Measurements from ENCODE around the gene GBP2.
"Not testable (repeated sequence)": the region's sequence is repeated elsewhere in the genome, so short reads cannot be mapped to it uniquely, and the experiment has no call there.

Gene GBP2

GRCh38 chr1:89126602-89127565, 970 bp upstream of the GBP2 start:
- DNase-seq (ENCODE audit: low read depth), result peak; percentile 70

- DNase-seq (ENCODE audit: low read depth), result no peak
Observed at GRCh38 chr1:89125240-89125912, 538 bp downstream of the GBP2 start.

GRCh38 chr1:89121641-89122040, 4.3 kb downstream of the GBP2 start:
- no peak for DNase-seq (ENCODE audit: low read depth)

- DNase-seq (ENCODE audit: low read depth), result no peak
Observed at GRCh38 chr1:89114662-89115061, 11.3 kb downstream of the GBP2 start.

- no peak for DNase-seq (ENCODE audit: low read depth)
Observed at GRCh38 chr1:89112871-89113613, 12.9 kb downstream of the GBP2 start.

GRCh38 chr1:89104687-89105086, 21.2 kb downstream of the GBP2 start:
- DNase-seq (ENCODE audit: low read depth), result no peak

GRCh38 chr1:89104147-89104546, 21.8 kb downstream of the GBP2 start:
- no peak for DNase-seq (ENCODE audit: low read depth)

- no peak for DNase-seq (ENCODE audit: low read depth)
Observed at GRCh38 chr1:89102021-89102420, 23.9 kb downstream of the GBP2 start.

GRCh38 chr1:89100412-89100811, 25.5 kb downstream of the GBP2 start:
- no peak for DNase-seq (ENCODE audit: low read depth)

GRCh38 chr1:89098857-89099256, 27.1 kb downstream of the GBP2 start:
- DNase-seq (ENCODE audit: low read depth), result no peak

GRCh38 chr1:89095737-89096136, 30.2 kb downstream of the GBP2 start:
- no peak for DNase-seq (ENCODE audit: low read depth)

GRCh38 chr1:89089962-89090361, 36.0 kb downstream of the GBP2 start:
- DNase-seq (ENCODE audit: low read depth), result no peak

GRCh38 chr1:89088572-89088971, 37.3 kb downstream of the GBP2 start:
- DNase-seq (ENCODE audit: low read depth), result no peak

GRCh38 chr1:89087241-89087640, 38.7 kb downstream of the GBP2 start:
- DNase-seq (ENCODE audit: low read depth), result no peak

- no peak for DNase-seq (ENCODE audit: low read depth)
Observed at GRCh38 chr1:89085781-89086180, 40.1 kb downstream of the GBP2 start.

- DNase-seq (ENCODE audit: low read depth), result no peak
Observed at GRCh38 chr1:89081005-89081404, 44.9 kb downstream of the GBP2 start.

- not testable (repeated sequence) for DNase-seq (ENCODE audit: low read depth)
Observed at GRCh38 chr1:89080068-89080467, 45.8 kb downstream of the GBP2 start.

GRCh38 chr1:89072466-89073065, 53.3 kb downstream of the GBP2 start:
- not testable (repeated sequence) for DNase-seq (ENCODE audit: low read depth)

GRCh38 chr1:89070509-89070908, 55.4 kb downstream of the GBP2 start:
- DNase-seq (ENCODE audit: low read depth), result no peak

- no peak for DNase-seq (ENCODE audit: low read depth)
Observed at GRCh38 chr1:89069951-89070350, 56.0 kb downstream of the GBP2 start.

- DNase-seq (ENCODE audit: low read depth), result no peak
Observed at GRCh38 chr1:89068291-89068690, 57.6 kb downstream of the GBP2 start.
